SK-N-SH (cell line): ENCODE data around the gene PIR. TPM values are rescaled to one million over a fixed set of nuclear protein-coding genes. Genes with fewer than 3 reads are reported as not detected.

Experiments
- CTCF ChIA-PET: fragments of 300-600, 350-600 bp; formaldehyde crosslinking; extraction: SDS; loops from one replicate; lab custom pipeline; 2021; lab: Yijun Ruan, JAX
- POLR2A ChIA-PET: fragments of 350-600 bp; sonication (Branson Sonifier 250); formaldehyde crosslinking; extraction: SDS; loops from one replicate; lab custom pipeline; 2020; ENCODE audit warnings: antibody characterized with exemption, inconsistent platforms; lab: Yijun Ruan, JAX
- DNase-seq: peaks from one replicate; pipeline ENCODE4 v3.0.0; 2012
- H2AFZ ChIP-seq: fragments of 200-600 bp; sonication (generic); 2 replicates; pipeline ENCODE4 v1.8.1; 2016; ENCODE audit warnings: antibody characterized with exemption, mild to moderate bottlenecking, low read depth
- H3F3A ChIP-seq: fragments of 200-600 bp; sonication (generic); replicated peaks from 2 replicates; pipeline ENCODE3; 2016; ENCODE audit warnings: antibody characterized with exemption, mild to moderate bottlenecking; ENCODE audit not compliant: insufficient read depth
- H3K27ac ChIP-seq, 2 experiments: fragments of 200-500 bp in 1 of 2; fragments of 200-600 bp in 1 of 2; sonication (Bioruptor generic) in 1 of 2; sonication (generic), shearing (Covaris generic) in 1 of 2; 2 replicates each; pipeline versions ENCODE4 v1.5.1 to v1.6.1; 2014 to 2016; ENCODE audit warnings: low read depth in 2 of 2, inconsistent platforms in 1 of 2, low read length in 1 of 2, mild to moderate bottlenecking in 1 of 2, mixed read lengths in 1 of 2
- H3K27me3 ChIP-seq: fragments of 200-600 bp; sonication (generic), shearing (Covaris generic); 2 replicates; pipeline ENCODE4 v1.6.1; 2016; ENCODE audit warnings: mixed run types; ENCODE audit not compliant: insufficient read depth
- H3K36me3 ChIP-seq, 2 experiments: fragments of 200-500 bp in 1 of 2; fragments of 200-600 bp in 1 of 2; sonication (Bioruptor generic) in 1 of 2; sonication (generic) in 1 of 2; replicated peaks in 1 of 2; 2 replicates each; pipeline versions ENCODE3 to v1.5.1; 2014 to 2016; ENCODE audit warnings: low read length in 1 of 2, mild to moderate bottlenecking in 1 of 2; ENCODE audit not compliant: insufficient read depth in 2 of 2, control insufficient read depth in 1 of 2
- H3K4me1 ChIP-seq, 2 experiments: fragments of 200-500 bp in 1 of 2; fragments of 200-600 bp in 1 of 2; sonication (Bioruptor generic) in 1 of 2; sonication (generic), shearing (Covaris generic) in 1 of 2; 2 replicates each; pipeline versions ENCODE4 v1.5.1 to v1.6.1; 2014 to 2016; ENCODE audit warnings: low read depth in 1 of 2, low read length in 1 of 2, mixed run types in 1 of 2; ENCODE audit not compliant: insufficient read depth in 2 of 2, control insufficient read depth in 1 of 2
- H3K4me2 ChIP-seq: fragments of 200-600 bp; sonication (generic), shearing (Covaris generic); 2 replicates; pipeline ENCODE4 v1.6.1; 2017; ENCODE audit warnings: mixed run types
- H3K4me3 ChIP-seq, 2 experiments: fragments of 200-500 bp in 1 of 2; fragments of 200-600 bp in 1 of 2; sonication (Bioruptor generic) in 1 of 2; sonication (generic), shearing (Covaris generic) in 1 of 2; 2 replicates each; pipeline versions ENCODE4 v1.5.1 to v1.8.1; 2014 to 2016; ENCODE audit warnings: low read depth in 2 of 2, inconsistent platforms in 1 of 2, low read length in 1 of 2, mild to moderate bottlenecking in 1 of 2, mixed read lengths in 1 of 2, moderate library complexity in 1 of 2
- H3K79me2 ChIP-seq: fragments of 200-600 bp; sonication (generic); 2 replicates; pipeline ENCODE4 v1.8.1; 2017; ENCODE audit warnings: mild to moderate bottlenecking; ENCODE audit not compliant: insufficient read depth
- H3K9ac ChIP-seq: fragments of 200-600 bp; sonication (generic); 2 replicates; pipeline ENCODE4 v1.6.1; 2017; ENCODE audit warnings: mixed run types
- H3K9me2 ChIP-seq: fragments of 200-600 bp; sonication (generic); 2 replicates; pipeline ENCODE4 v1.6.1; 2017; ENCODE audit warnings: mixed run types
- H3K9me3 ChIP-seq: fragments of 200-600 bp; sonication (generic); 2 replicates; pipeline ENCODE4 v1.6.1; 2017; ENCODE audit warnings: mixed run types, mild to moderate bottlenecking, moderate library complexity
- H4K20me1 ChIP-seq: fragments of 200-600 bp; sonication (generic); 2 replicates; pipeline ENCODE4 v1.6.1; 2017; ENCODE audit warnings: mild to moderate bottlenecking, mixed run types; ENCODE audit not compliant: insufficient read depth
- ELF1 ChIP-seq: IDR thresholded peaks from 2 replicates; pipeline ENCODE4 v1.4.0; 2012
- EP300 ChIP-seq, 2 experiments: IDR thresholded peaks; 2 replicates each; pipeline versions ENCODE4 v1.4.0 to v1.6.1; 2012; ENCODE audit warnings: borderline replicate concordance in 1 of 2, low read depth in 1 of 2, low read length in 1 of 2
- GATA2 ChIP-seq: sonication (generic); formaldehyde crosslinking; IDR thresholded peaks from 2 replicates; pipeline ENCODE4 v1.5.0; 2020; ENCODE audit warnings: mild to moderate bottlenecking, missing genetic modification reagents
- IRF3 ChIP-seq: fragments of 150-350 bp; IDR thresholded peaks from 2 replicates; pipeline ENCODE4 v1.6.1; 2016; ENCODE audit warnings: mild to moderate bottlenecking, low read depth, low read length
- MAX ChIP-seq: IDR thresholded peaks from 2 replicates; pipeline ENCODE4 v1.4.0; 2012; ENCODE audit warnings: low read depth
- NRF1 ChIP-seq: IDR thresholded peaks from 2 replicates; pipeline ENCODE4 v1.6.1; 2012; ENCODE audit warnings: low read depth, mild to moderate bottlenecking, low read length
- RFX5 ChIP-seq: IDR thresholded peaks from 2 replicates; pipeline ENCODE4 v1.6.1; 2012; ENCODE audit warnings: mild to moderate bottlenecking, improper control_type of control experiment, low read length
- RXRA ChIP-seq: IDR thresholded peaks from 2 replicates; pipeline ENCODE4 v1.4.0; 2012; ENCODE audit warnings: low read depth, mild to moderate bottlenecking, borderline replicate concordance
- TCF12 ChIP-seq: IDR thresholded peaks from 2 replicates; pipeline ENCODE4 v1.4.0; 2012
- USF2 ChIP-seq: fragments of 150-350 bp; IDR thresholded peaks from 2 replicates; pipeline ENCODE4 v1.6.1; 2017; ENCODE audit warnings: antibody characterized with exemption, low read length, low read depth, borderline replicate concordance
- ZBTB33 ChIP-seq: IDR thresholded peaks from 2 replicates; pipeline ENCODE4 v1.4.0; 2012; ENCODE audit warnings: low read depth, borderline replicate concordance
- whole genome bisulfite sequencing: methylation state at CpG from one replicate; pipeline ENCODE4 v1.1.6; 2017; ENCODE audit warnings: low lambda C conversion rate; 5-methylcytosine and 5-hydroxymethylcytosine counted together
- polyA plus RNA-seq, 3 experiments: library from polyadenylated mRNA; depleted of rRNA; stranded (reverse); fragments of >200 nt; gene quantifications; 2 replicates each; pipeline ENCODE4 v1.2.3, GENCODE V29; 2012
- TF ChIP-seq, protein P1 (sequence below): IDR thresholded peaks from 2 replicates; pipeline ENCODE4; 2012
- TF ChIP-seq, protein P2 (sequence below): IDR thresholded peaks from 2 replicates; pipeline ENCODE4 v1.6.1; 2012; ENCODE audit warnings: mild to moderate bottlenecking, low read depth, low read length, moderate library complexity

The PIR gene
- polyA plus RNA-seq, 1 of the 3 experiments (the other 2 are of a cell fraction): 12.3 TPM

DNA sequence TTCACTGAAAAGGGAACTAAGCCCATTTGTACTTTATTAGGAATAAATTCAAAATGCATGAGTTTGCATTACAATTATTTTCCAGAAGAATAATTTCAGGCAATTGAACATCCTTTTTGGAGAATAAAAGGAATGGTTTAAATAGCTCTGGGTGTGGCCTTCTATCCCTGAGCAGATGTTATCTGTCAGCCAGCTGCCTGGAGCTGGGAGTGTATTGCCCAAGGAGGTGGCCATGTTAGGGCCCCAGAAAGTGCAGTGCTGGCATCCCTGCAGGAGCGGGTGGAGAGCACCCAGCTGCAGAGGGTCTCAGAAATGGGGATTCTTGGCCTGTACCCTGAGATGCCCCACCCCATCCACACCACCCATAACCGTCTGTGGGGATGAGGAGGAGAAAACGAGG lies 87.3 kb downstream of the PIR start:
- Histone ChIP-seq H3K4me2 (no peak overlapping the region), H3K9ac (no peak overlapping the region), H3K27ac (peak overlapping the region in 1 of 2 experiments; percentile 94; a peak in 2 of 4 replicates), H3K36me3 (no peaks in the 10 kb centered on the region), H2AFZ (no peak overlapping the region), H3K4me1 (peaks cover 0 to 32% of the 10 kb centered on the region in 2 experiments; a peak in 3 of 4 replicates), H3F3A (no peaks in the 10 kb centered on the region), H3K9me3 (no peaks in the 10 kb centered on the region), H3K9me2 (no peaks in the 10 kb centered on the region), H3K4me3 (no peak overlapping the region), H4K20me1 (no peaks in the 10 kb centered on the region), H3K79me2 (no peaks in the 10 kb centered on the region), H3K27me3 (no peaks in the 10 kb centered on the region)
- TF ChIP-seq ELF1 (no peak), RFX5 (no peak), GATA2 (CRISPR knock-in tag) (peak; percentile 42), ZBTB33 (no peak), USF2 (no peak), RXRA (no peak), IRF3 (no peak)
- TF ChIP-seq, protein P1, sequence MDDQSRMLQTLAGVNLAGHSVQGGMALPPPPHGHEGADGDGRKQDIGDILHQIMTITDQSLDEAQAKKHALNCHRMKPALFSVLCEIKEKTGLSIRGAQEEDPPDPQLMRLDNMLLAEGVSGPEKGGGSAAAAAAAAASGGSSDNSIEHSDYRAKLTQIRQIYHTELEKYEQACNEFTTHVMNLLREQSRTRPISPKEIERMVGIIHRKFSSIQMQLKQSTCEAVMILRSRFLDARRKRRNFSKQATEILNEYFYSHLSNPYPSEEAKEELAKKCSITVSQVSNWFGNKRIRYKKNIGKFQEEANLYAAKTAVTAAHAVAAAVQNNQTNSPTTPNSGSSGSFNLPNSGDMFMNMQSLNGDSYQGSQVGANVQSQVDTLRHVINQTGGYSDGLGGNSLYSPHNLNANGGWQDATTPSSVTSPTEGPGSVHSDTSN: no peak
- WGBS: 49% methylated on average over 3 of the region's 3 CpGs
- ChIA-PET CTCF (interaction anchor here (1.0 to 1.5 kb wide), 4 partner anchors 23 to 63 kb away, joined by 3 to 5 read pairs (median 4); no protein-coding TSS in a partner anchor), POLR2A (interaction anchor here (0.9 to 1.4 kb wide), 2 partner anchors 13 to 57 kb away, joined by 3 to 7 read pairs; no protein-coding TSS in a partner anchor)
- no peak for DNase-seq

- no peak for TF ChIP-seq MAX
- peak; percentile 11 to 42; a peak in 1 of 4 replicates for TF ChIP-seq EP300 (IDR thresholded peaks at IDR 0.05; ENCODE audit: borderline replicate concordance in 1 of 2, low read depth in 1 of 2, low read length in 1 of 2)
- TF ChIP-seq, protein P2, sequence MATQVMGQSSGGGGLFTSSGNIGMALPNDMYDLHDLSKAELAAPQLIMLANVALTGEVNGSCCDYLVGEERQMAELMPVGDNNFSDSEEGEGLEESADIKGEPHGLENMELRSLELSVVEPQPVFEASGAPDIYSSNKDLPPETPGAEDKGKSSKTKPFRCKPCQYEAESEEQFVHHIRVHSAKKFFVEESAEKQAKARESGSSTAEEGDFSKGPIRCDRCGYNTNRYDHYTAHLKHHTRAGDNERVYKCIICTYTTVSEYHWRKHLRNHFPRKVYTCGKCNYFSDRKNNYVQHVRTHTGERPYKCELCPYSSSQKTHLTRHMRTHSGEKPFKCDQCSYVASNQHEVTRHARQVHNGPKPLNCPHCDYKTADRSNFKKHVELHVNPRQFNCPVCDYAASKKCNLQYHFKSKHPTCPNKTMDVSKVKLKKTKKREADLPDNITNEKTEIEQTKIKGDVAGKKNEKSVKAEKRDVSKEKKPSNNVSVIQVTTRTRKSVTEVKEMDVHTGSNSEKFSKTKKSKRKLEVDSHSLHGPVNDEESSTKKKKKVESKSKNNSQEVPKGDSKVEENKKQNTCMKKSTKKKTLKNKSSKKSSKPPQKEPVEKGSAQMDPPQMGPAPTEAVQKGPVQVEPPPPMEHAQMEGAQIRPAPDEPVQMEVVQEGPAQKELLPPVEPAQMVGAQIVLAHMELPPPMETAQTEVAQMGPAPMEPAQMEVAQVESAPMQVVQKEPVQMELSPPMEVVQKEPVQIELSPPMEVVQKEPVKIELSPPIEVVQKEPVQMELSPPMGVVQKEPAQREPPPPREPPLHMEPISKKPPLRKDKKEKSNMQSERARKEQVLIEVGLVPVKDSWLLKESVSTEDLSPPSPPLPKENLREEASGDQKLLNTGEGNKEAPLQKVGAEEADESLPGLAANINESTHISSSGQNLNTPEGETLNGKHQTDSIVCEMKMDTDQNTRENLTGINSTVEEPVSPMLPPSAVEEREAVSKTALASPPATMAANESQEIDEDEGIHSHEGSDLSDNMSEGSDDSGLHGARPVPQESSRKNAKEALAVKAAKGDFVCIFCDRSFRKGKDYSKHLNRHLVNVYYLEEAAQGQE: no peak
- no peak for TF ChIP-seq NRF1
- TF ChIP-seq TCF12: peak; percentile 35; the same call in 1 of the 2 replicates
- H3K27me3 ChIP-seq: no peaks in the 10 kb centered on the region
- H3K9me2 ChIP-seq: no peaks in the 10 kb centered on the region
- no peaks in the 10 kb centered on the region for H3K36me3 ChIP-seq
- peak overlapping the region in 1 of 2 experiments; percentile 94; a peak in 3 of 4 replicates for H3K27ac ChIP-seq
- H3K4me2 ChIP-seq: no peak overlapping the region
- H3F3A ChIP-seq: no peaks in the 10 kb centered on the region
- no peak overlapping the region for H2AFZ ChIP-seq
- no peaks in the 10 kb centered on the region for H3K9me3 ChIP-seq
- H3K4me1 ChIP-seq: peaks cover 0 to 32% of the 10 kb centered on the region in 2 experiments; a peak in 3 of 4 replicates
- WGBS: 36% methylated on average over 7 of the region's 7 CpGs
- H3K4me3 ChIP-seq: no peak overlapping the region
- H4K20me1 ChIP-seq: no peaks in the 10 kb centered on the region
- DNase-seq: peak; percentile 43
- ChIA-PET POLR2A (interaction anchor here (0.6 to 1.0 kb wide), 3 partner anchors 14 to 58 kb away, joined by 3 to 4 read pairs (median 3); no protein-coding TSS in a partner anchor), CTCF (interaction anchor here (1.0 kb wide), 1 partner anchor 8 kb away, joined by 3 read pairs; no protein-coding TSS in a partner anchor)
- no peaks in the 10 kb centered on the region for H3K79me2 ChIP-seq
- no peak overlapping the region for H3K9ac ChIP-seq
These were observed 88.6 kb downstream of the PIR start for GRCh38 chrX:15404401-15405096.
